IMR-90 (cell line): ENCODE measurements around the gene GRIN2A.

Source experiments
- BHLHE40 ChIP-seq: fragments of 150-350 bp; IDR thresholded peaks from 2 replicates; pipeline ENCODE4 v1.6.1; 2016; ENCODE audit warnings: mild to moderate bottlenecking, low read depth, low read length
- CHD1 ChIP-seq: IDR thresholded peaks from 2 replicates; pipeline ENCODE4 v1.6.1; 2012; ENCODE audit warnings: low read depth, low read length, improper control_type of control experiment
- MXI1 ChIP-seq: IDR thresholded peaks from 2 replicates; pipeline ENCODE4 v1.6.1; 2012; ENCODE audit warnings: low read depth, mild to moderate bottlenecking, low read length, moderate library complexity, borderline replicate concordance
- POLR2A ChIP-seq: IDR thresholded peaks from 2 replicates; pipeline ENCODE4 v1.6.1; 2012; ENCODE audit warnings: mild to moderate bottlenecking, low read depth, low read length
- RAD21 ChIP-seq: IDR thresholded peaks from 2 replicates; pipeline ENCODE4 v1.6.1; 2012; ENCODE audit warnings: low read length, improper control_type of control experiment
- RFX5 ChIP-seq: IDR thresholded peaks from 2 replicates; pipeline ENCODE4 v1.8.0; 2012; ENCODE audit warnings: low read depth, mild to moderate bottlenecking, low read length, moderate library complexity
- SMC3 ChIP-seq: fragments of 150-350 bp; IDR thresholded peaks from 2 replicates; pipeline ENCODE4 v1.6.1; 2016; ENCODE audit warnings: low read depth, mild to moderate bottlenecking, antibody characterized with exemption, low read length, moderate library complexity
- TF ChIP-seq, protein P1 (sequence below): conservative IDR thresholded peaks from 2 replicates; pipeline ENCODE4 v1.5.1; 2012; ENCODE audit warnings: mild to moderate bottlenecking, low read depth, low read length, improper control_type of control experiment
- TF ChIP-seq, protein P2 (sequence below): fragments of 150-350 bp; IDR thresholded peaks from 2 replicates; pipeline ENCODE4 v1.6.1; 2017; ENCODE audit warnings: mild to moderate bottlenecking, antibody characterized with exemption, low read length, low read depth
- TF ChIP-seq, protein P3 (sequence below): fragments of 150-350 bp; IDR thresholded peaks from 2 replicates; pipeline ENCODE4 v1.6.1; 2016; ENCODE audit warnings: low read depth, mild to moderate bottlenecking, low read length, moderate library complexity, borderline replicate concordance

DNA sequence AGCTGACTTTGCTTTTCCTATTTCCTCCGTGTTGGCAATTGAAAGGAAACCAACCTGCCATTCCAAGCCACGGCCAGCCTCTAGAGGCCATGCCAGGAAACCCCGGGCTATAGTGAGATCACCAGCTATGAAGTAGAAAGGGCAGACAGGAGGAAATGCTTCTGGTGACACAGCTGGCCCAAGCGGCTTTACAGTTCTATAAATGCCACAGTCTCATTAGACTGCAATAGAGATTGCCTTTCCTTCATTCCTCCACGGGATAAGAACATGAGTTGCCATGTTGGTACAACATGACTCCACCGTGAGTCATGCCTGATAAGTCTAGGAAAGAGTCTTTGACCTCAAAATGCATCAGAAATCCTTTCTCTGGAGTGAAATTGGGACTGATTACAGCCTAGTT, 384.9 kb downstream of the GRIN2A start:
- TF ChIP-seq, protein P1, sequence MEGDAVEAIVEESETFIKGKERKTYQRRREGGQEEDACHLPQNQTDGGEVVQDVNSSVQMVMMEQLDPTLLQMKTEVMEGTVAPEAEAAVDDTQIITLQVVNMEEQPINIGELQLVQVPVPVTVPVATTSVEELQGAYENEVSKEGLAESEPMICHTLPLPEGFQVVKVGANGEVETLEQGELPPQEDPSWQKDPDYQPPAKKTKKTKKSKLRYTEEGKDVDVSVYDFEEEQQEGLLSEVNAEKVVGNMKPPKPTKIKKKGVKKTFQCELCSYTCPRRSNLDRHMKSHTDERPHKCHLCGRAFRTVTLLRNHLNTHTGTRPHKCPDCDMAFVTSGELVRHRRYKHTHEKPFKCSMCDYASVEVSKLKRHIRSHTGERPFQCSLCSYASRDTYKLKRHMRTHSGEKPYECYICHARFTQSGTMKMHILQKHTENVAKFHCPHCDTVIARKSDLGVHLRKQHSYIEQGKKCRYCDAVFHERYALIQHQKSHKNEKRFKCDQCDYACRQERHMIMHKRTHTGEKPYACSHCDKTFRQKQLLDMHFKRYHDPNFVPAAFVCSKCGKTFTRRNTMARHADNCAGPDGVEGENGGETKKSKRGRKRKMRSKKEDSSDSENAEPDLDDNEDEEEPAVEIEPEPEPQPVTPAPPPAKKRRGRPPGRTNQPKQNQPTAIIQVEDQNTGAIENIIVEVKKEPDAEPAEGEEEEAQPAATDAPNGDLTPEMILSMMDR: no peak
- no peak for TF ChIP-seq POLR2A
- no peak for TF ChIP-seq BHLHE40
- TF ChIP-seq, protein P2, sequence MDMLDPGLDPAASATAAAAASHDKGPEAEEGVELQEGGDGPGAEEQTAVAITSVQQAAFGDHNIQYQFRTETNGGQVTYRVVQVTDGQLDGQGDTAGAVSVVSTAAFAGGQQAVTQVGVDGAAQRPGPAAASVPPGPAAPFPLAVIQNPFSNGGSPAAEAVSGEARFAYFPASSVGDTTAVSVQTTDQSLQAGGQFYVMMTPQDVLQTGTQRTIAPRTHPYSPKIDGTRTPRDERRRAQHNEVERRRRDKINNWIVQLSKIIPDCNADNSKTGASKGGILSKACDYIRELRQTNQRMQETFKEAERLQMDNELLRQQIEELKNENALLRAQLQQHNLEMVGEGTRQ: no peak
- no peak for TF ChIP-seq CHD1
- TF ChIP-seq, protein P3, sequence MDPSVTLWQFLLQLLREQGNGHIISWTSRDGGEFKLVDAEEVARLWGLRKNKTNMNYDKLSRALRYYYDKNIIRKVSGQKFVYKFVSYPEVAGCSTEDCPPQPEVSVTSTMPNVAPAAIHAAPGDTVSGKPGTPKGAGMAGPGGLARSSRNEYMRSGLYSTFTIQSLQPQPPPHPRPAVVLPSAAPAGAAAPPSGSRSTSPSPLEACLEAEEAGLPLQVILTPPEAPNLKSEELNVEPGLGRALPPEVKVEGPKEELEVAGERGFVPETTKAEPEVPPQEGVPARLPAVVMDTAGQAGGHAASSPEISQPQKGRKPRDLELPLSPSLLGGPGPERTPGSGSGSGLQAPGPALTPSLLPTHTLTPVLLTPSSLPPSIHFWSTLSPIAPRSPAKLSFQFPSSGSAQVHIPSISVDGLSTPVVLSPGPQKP: no peak
- TF ChIP-seq RFX5: no peak
- TF ChIP-seq RAD21: no peak
- no peak for TF ChIP-seq MXI1
- TF ChIP-seq SMC3: no peak
